Mesenchymal stem cell (in vitro differentiated cells and primary cell): ENCODE measurements around the gene CASTOR2.
A peak's percentile ranks its signal among the peaks of the same experiment; 100 is the strongest.

Source experiments
- DNase-seq: peaks from one replicate; pipeline ENCODE4 v3.0.0-alpha.2; 2013
- H2AFZ ChIP-seq: one replicate; pipeline ENCODE4 v1.6.1; 2013; ENCODE audit warnings: low read depth, mild to moderate bottlenecking, control low read depth, inconsistent platforms, low read length, moderate library complexity
- H2AK5ac ChIP-seq: 2 replicates; pipeline ENCODE4 v1.6.1; 2013; ENCODE audit warnings: low read length, moderate library complexity, mild to moderate bottlenecking, inconsistent platforms; ENCODE audit not compliant: severe bottlenecking
- H2BK120ac ChIP-seq: one replicate; pipeline ENCODE4 v1.6.1; 2013; ENCODE audit warnings: low read depth, mild to moderate bottlenecking, inconsistent platforms, low read length, moderate library complexity
- H2BK12ac ChIP-seq, 2 experiments: one replicate each; pipeline ENCODE4 v1.6.1; 2013; ENCODE audit warnings: inconsistent platforms in 2 of 2, low read length in 2 of 2, mild to moderate bottlenecking in 2 of 2, moderate library complexity in 2 of 2, control low read depth in 1 of 2
- H2BK15ac ChIP-seq: one replicate; pipeline ENCODE4 v1.6.1; 2013; ENCODE audit warnings: mild to moderate bottlenecking, low read depth, inconsistent platforms; ENCODE audit not compliant: poor library complexity, severe bottlenecking
- H2BK5ac ChIP-seq: 2 replicates; pipeline ENCODE4 v1.6.1; 2013; ENCODE audit warnings: low read depth, mild to moderate bottlenecking, low read length, control low read depth, inconsistent platforms; ENCODE audit not compliant: poor library complexity, severe bottlenecking
- H3K14ac ChIP-seq, 2 experiments: one replicate each; pipeline ENCODE4 v1.6.1; 2013; ENCODE audit warnings: inconsistent platforms in 2 of 2, low read length in 2 of 2, control low read depth in 1 of 2, mild to moderate bottlenecking in 1 of 2, moderate library complexity in 1 of 2
- H3K18ac ChIP-seq, 2 experiments: one replicate each; pipeline ENCODE4 v1.6.1; 2013; ENCODE audit warnings: inconsistent platforms in 2 of 2, low read length in 2 of 2, control low read depth in 1 of 2, low read depth in 1 of 2, mild to moderate bottlenecking in 1 of 2
- H3K23ac ChIP-seq, 2 experiments: one replicate each; pipeline ENCODE4 v1.6.1; 2013; ENCODE audit warnings: inconsistent platforms in 2 of 2, low read length in 2 of 2, mild to moderate bottlenecking in 2 of 2, moderate library complexity in 2 of 2, control low read depth in 1 of 2
- H3K27ac ChIP-seq: 2 replicates; pipeline ENCODE4 v1.5.1; 2013; ENCODE audit warnings: mild to moderate bottlenecking, moderate library complexity, low read length, control low read depth, inconsistent platforms; ENCODE audit not compliant: poor library complexity, severe bottlenecking
- H3K27me3 ChIP-seq, 2 experiments: 2 replicates each; pipeline versions ENCODE4 v1.6.1 to v1.7.0; 2013; ENCODE audit warnings: low read length in 2 of 2, mild to moderate bottlenecking in 2 of 2, moderate library complexity in 2 of 2, control low read depth in 1 of 2, inconsistent platforms in 1 of 2; ENCODE audit not compliant: control insufficient read depth in 1 of 2, insufficient read depth in 1 of 2
- H3K36me3 ChIP-seq, 2 experiments: 2 replicates each; pipeline versions ENCODE4 v1.6.1 to v1.7.0; 2013; ENCODE audit warnings: low read length in 2 of 2, control low read depth in 1 of 2, inconsistent platforms in 1 of 2, low read depth in 1 of 2, mild to moderate bottlenecking in 1 of 2; ENCODE audit not compliant: insufficient read depth in 2 of 2, control insufficient read depth in 1 of 2
- H3K4ac ChIP-seq, 2 experiments: one replicate each; pipeline ENCODE4 v1.6.1; 2013; ENCODE audit warnings: inconsistent platforms in 2 of 2, low read length in 2 of 2, mild to moderate bottlenecking in 2 of 2, moderate library complexity in 2 of 2, control low read depth in 1 of 2, low read depth in 1 of 2
- H3K4me1 ChIP-seq: 2 replicates; pipeline ENCODE4 v1.6.1; 2013; ENCODE audit warnings: low read depth, low read length, control low read depth; ENCODE audit not compliant: control insufficient read depth, insufficient read depth
- H3K4me2 ChIP-seq: 2 replicates; pipeline ENCODE4 v1.6.1; 2013; ENCODE audit warnings: low read length, mild to moderate bottlenecking, inconsistent platforms; ENCODE audit not compliant: poor library complexity, severe bottlenecking
- H3K4me3 ChIP-seq, 2 experiments: 2 replicates each; pipeline versions ENCODE4 v1.5.1 to v1.7.0; 2013; ENCODE audit warnings: low read length in 2 of 2, mild to moderate bottlenecking in 2 of 2, control low read depth in 1 of 2, low read depth in 1 of 2; ENCODE audit not compliant: insufficient read depth in 1 of 2
- H3K79me1 ChIP-seq: replicated peaks from 2 replicates; pipeline ENCODE4 v1.6.1; 2013; ENCODE audit warnings: mild to moderate bottlenecking, control low read depth, low read length, inconsistent platforms; ENCODE audit not compliant: poor library complexity, severe bottlenecking
- H3K9ac ChIP-seq: 2 replicates; pipeline ENCODE4 v1.7.0; 2013; ENCODE audit warnings: mild to moderate bottlenecking, low read length, moderate library complexity
- H3K9me3 ChIP-seq: 2 replicates; pipeline ENCODE4 v1.7.0; 2013; ENCODE audit warnings: mild to moderate bottlenecking, low read length; ENCODE audit not compliant: control insufficient read depth
- H4K8ac ChIP-seq: one replicate; pipeline ENCODE4 v1.6.1; 2013; ENCODE audit warnings: inconsistent platforms, mild to moderate bottlenecking, low read length, moderate library complexity
- H4K91ac ChIP-seq: one replicate; pipeline ENCODE4 v1.6.1; 2013; ENCODE audit warnings: mild to moderate bottlenecking, low read length, inconsistent platforms
- WGBS: methylation state at CpG from one replicate; pipeline ENCODE4 v1.1.7; 2013; ENCODE audit warnings: mixed read lengths; 5-methylcytosine and 5-hydroxymethylcytosine counted together

Gene CASTOR2

GRCh38 chr7:75055830-75056772 is 91.6 kb downstream of the CASTOR2 start:
- H3K14ac ChIP-seq, result no peak overlapping the region
- no peak overlapping the region for H2BK5ac ChIP-seq
- no peak overlapping the region for H2AFZ ChIP-seq
- H3K4me1 ChIP-seq, result peaks cover 5% of the 10 kb centered on the region
- H4K8ac ChIP-seq, result peak overlapping the region; percentile 19
- WGBS, result 88% methylated on average over 13 of the region's 14 CpGs
- peaks cover 74 to 76% of the 10 kb centered on the region in 2 experiments for H3K36me3 ChIP-seq
- no peak overlapping the region for H3K4ac ChIP-seq
- no peaks in the 10 kb centered on the region for H3K9me3 ChIP-seq
- H2BK120ac ChIP-seq, result no peak overlapping the region
- H4K91ac ChIP-seq, result no peak overlapping the region
- peak overlapping the region in 1 of 2 experiments; percentile 20 for H3K4me3 ChIP-seq
- peaks cover 23% of the 10 kb centered on the region for H3K79me1 ChIP-seq
- H3K18ac ChIP-seq, result no peak overlapping the region
- no peak overlapping the region for H3K23ac ChIP-seq
- no peaks in the 10 kb centered on the region for H3K27me3 ChIP-seq
- peak overlapping the region in 1 of 2 experiments; percentile 32 for H2BK12ac ChIP-seq
- no peak overlapping the region for H2AK5ac ChIP-seq
- H3K27ac ChIP-seq, result no peak overlapping the region
- DNase-seq, result peak; percentile 57
- H3K4me2 ChIP-seq, result no peak overlapping the region
- H3K9ac ChIP-seq, result peak overlapping the region; percentile 58
- H2BK15ac ChIP-seq, result no peak overlapping the region

GRCh38 chr7:75058406-75058805 is 93.9 kb downstream of the CASTOR2 start:
- WGBS, result 96% methylated on average over 15 of the region's 15 CpGs
- Histone ChIP-seq H3K14ac (no peak overlapping the region), H2BK12ac (no peak overlapping the region), H3K23ac (no peak overlapping the region), H2AK5ac (no peak overlapping the region), H2BK15ac (no peak overlapping the region), H3K9ac (no peak overlapping the region), H3K9me3 (no peaks in the 10 kb centered on the region), H4K91ac (no peak overlapping the region), H3K4me2 (no peak overlapping the region), H3K36me3 (peaks cover 79 to 81% of the 10 kb centered on the region in 2 experiments), H2BK120ac (no peak overlapping the region), H2BK5ac (no peak overlapping the region), H3K79me1 (peaks cover 25% of the 10 kb centered on the region), H3K4ac (no peak overlapping the region), H4K8ac (no peak overlapping the region), H3K4me3 (peak overlapping the region in 1 of 2 experiments; percentile 11), H3K27ac (no peak overlapping the region), H3K4me1 (peaks cover 5% of the 10 kb centered on the region), H2AFZ (no peak overlapping the region), H3K18ac (no peak overlapping the region), H3K27me3 (no peaks in the 10 kb centered on the region)
- no peak for DNase-seq

- no peak overlapping the region for H2BK5ac ChIP-seq
Observed at GRCh38 chr7:75064291-75064690, 99.8 kb downstream of the CASTOR2 start.

GRCh38 chr7:75064801-75065200 is 100.3 kb downstream of the CASTOR2 start:
- Histone ChIP-seq H3K9me3 (no peaks in the 10 kb centered on the region), H2BK12ac (no peak overlapping the region), H3K4me1 (no peaks in the 10 kb centered on the region), H3K4me2 (no peak overlapping the region), H3K4ac (no peak overlapping the region), H3K14ac (no peak overlapping the region), H3K18ac (no peak overlapping the region), H3K4me3 (no peak overlapping the region), H3K9ac (no peak overlapping the region), H4K91ac (no peak overlapping the region), H4K8ac (no peak overlapping the region), H3K27me3 (no peaks in the 10 kb centered on the region), H2AK5ac (no peak overlapping the region), H2BK15ac (no peak overlapping the region), H3K36me3 (peaks cover 81 to 83% of the 10 kb centered on the region in 2 experiments), H2BK5ac (no peak overlapping the region), H3K27ac (no peak overlapping the region), H2AFZ (no peak overlapping the region), H3K23ac (no peak overlapping the region), H2BK120ac (no peak overlapping the region), H3K79me1 (peaks cover 32% of the 10 kb centered on the region)
- WGBS, result 96% methylated on average over 6 of the region's 8 CpGs
- no peak for DNase-seq

More at GRCh38 chr7:75064291-75064690, 99.8 kb downstream of the CASTOR2 start:
- Histone ChIP-seq H3K23ac (no peak overlapping the region), H3K9ac (no peak overlapping the region), H2AK5ac (no peak overlapping the region), H3K4me1 (no peaks in the 10 kb centered on the region), H3K4ac (no peak overlapping the region), H2BK12ac (no peak overlapping the region), H4K91ac (no peak overlapping the region), H4K8ac (no peak overlapping the region), H2BK15ac (no peak overlapping the region), H3K79me1 (peaks cover 31% of the 10 kb centered on the region), H3K18ac (no peak overlapping the region), H3K27me3 (no peaks in the 10 kb centered on the region), H2AFZ (no peak overlapping the region), H3K4me2 (no peak overlapping the region), H3K4me3 (no peak overlapping the region), H3K9me3 (no peaks in the 10 kb centered on the region), H2BK120ac (no peak overlapping the region), H3K14ac (no peak overlapping the region), H3K27ac (no peak overlapping the region), H3K36me3 (peaks cover 81% of the 10 kb centered on the region in 2 experiments)
- DNase-seq, result no peak
- WGBS, result 89% methylated on average over 8 of the region's 8 CpGs
